ENCODE results near the gene LRRC19.

LRRC19 gene

DNA sequence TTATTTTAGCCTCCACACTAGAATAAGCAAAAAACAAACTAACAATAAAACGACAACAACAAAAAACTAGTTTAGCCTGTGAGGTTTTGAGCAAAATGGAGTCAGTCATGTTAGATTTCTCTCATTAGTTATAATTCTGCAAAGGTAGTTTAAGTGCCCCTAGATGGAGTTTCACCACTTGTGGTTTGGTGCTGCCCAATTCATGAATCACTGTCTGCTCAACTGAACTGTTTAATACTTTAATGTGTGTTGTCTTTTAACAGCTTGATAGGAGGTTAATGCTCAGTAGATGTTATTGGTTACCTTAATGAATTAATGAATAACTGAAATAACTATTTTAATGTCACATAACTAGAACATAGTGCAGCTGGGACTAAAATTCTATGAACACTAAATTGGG is 55.0 kb downstream of the LRRC19 start:
- H3K4me3 ChIP-seq (ENCODE audit: low read depth, low read length), result no peak overlapping the region
- no peak for DNase-seq (ENCODE audit: low read depth)

DNA sequence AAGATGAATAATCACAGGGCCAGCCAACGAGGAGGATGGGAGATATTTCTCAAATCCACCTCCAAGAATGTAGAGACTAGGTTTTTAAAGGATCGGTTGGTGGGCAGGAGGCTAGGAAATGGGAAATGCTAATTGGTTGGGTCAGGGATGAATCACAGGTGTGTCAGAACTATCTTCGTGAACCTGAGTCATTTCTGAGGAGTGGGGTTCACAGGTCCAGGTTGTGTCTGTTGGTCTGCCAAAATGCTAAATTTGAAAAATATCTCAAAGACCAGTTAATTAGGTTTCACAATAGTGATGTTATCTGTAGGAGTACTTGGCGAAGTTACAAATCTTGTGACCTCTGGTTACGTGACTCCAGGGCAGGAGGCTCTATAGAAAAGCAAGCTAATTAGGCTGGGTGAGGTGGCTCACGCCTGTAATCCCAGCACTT is 55.8 kb downstream of the LRRC19 start:
- H3K4me3 ChIP-seq (ENCODE audit: low read depth, low read length), result no peak overlapping the region
- TF ChIP-seq, protein P1, sequence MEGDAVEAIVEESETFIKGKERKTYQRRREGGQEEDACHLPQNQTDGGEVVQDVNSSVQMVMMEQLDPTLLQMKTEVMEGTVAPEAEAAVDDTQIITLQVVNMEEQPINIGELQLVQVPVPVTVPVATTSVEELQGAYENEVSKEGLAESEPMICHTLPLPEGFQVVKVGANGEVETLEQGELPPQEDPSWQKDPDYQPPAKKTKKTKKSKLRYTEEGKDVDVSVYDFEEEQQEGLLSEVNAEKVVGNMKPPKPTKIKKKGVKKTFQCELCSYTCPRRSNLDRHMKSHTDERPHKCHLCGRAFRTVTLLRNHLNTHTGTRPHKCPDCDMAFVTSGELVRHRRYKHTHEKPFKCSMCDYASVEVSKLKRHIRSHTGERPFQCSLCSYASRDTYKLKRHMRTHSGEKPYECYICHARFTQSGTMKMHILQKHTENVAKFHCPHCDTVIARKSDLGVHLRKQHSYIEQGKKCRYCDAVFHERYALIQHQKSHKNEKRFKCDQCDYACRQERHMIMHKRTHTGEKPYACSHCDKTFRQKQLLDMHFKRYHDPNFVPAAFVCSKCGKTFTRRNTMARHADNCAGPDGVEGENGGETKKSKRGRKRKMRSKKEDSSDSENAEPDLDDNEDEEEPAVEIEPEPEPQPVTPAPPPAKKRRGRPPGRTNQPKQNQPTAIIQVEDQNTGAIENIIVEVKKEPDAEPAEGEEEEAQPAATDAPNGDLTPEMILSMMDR (IDR thresholded peaks at IDR 0.05; ENCODE audit: control insufficient read depth, extremely low read depth, insufficient read depth), result no peak
- DNase-seq (ENCODE audit: low read depth), result no peak

More for the DNA sequence above, 55.0 kb downstream of the LRRC19 start:
- TF ChIP-seq, protein P1 (IDR thresholded peaks at IDR 0.05; ENCODE audit: control insufficient read depth, extremely low read depth, insufficient read depth), result no peak

DNA sequence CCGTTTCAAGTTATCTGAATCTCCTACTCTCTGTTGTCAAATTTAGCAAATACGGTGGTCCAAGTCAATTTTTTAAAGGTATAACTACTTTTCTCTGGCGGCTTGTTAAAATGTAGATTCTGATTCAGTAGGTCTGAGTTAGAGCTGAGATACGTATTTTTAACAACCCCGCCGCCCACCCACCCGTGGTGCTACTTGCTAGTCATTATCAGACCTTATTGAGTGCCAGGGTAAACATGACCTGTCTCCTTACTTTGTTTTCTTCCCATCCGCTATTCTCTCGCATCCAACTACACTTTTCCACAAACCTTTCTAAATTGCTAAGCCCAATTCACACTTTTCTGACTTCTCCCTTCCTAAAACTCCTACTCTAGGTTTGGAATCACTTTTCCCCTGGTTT is 57.7 kb downstream of the LRRC19 start:
- H3K4me3 ChIP-seq (ENCODE audit: low read depth, low read length), result peak overlapping the region; percentile 72
- TF ChIP-seq, protein P1 (IDR thresholded peaks at IDR 0.05; ENCODE audit: control insufficient read depth, extremely low read depth, insufficient read depth), result no peak

DNA sequence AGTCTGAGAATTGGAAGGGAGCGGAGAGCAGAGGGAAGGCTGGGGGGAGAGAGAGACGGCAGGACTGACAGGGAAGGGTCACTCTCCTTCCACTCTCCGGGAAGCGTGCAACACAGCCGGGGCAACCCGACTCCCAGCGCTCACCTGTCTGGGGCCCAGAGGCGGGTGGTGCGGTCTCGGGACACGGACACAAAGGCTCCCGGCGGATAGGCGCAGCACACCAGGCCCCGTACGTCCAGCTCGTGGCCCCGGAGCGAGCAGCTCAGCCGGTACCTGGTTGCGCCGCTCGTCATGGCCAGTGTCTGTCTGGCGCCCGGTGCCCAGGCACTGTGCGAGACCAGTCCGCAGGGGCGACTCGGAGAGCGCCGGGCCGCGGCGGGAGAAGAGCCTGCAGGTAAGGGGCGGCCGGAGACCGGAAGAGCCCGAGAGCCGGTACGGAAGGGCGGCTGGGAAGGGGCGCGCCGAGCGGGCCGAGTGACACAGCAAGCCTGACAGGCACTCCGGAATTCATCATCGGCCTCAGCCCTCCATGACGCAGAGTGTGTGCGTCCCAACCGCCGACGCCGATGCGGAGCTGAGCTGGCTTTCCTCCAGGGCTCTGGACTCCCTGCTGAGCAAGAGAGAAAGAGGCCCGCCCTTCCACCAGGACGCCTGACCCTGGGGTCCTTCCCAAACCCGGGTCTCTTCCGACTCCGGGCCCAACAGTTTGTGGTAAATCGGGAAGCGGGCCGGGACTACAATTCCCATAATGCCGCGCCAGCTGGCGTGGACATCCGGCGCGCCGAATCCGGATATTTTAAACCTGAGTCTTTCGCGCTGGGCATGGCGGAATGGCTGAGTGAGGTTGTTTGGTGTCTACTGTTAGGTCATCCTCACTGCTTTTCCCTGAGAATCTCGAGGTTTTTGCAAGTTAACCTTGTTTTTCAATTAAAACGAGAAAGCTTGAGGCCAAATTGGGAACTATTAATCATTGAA is 58.4 kb downstream of the LRRC19 start, which contains the start of gene PLAA:
Gene PLAA (minus strand): TSS at position 490 of the 975 bp plus-strand sequence. CDS start 197 bp downstream, at position 293.
- TF ChIP-seq, protein P1 (IDR thresholded peaks at IDR 0.05; ENCODE audit: control insufficient read depth, extremely low read depth, insufficient read depth), result peak; percentile 6; the same call in 1 of the 2 replicates
- peak within 1 kb of the TSS; percentile 72 for H3K4me3 ChIP-seq (ENCODE audit: low read depth, low read length)
- peak; percentile 76 for DNase-seq (ENCODE audit: low read depth)

More for the DNA sequence above, 57.7 kb downstream of the LRRC19 start:
- no peak for DNase-seq (ENCODE audit: low read depth)

DNA sequence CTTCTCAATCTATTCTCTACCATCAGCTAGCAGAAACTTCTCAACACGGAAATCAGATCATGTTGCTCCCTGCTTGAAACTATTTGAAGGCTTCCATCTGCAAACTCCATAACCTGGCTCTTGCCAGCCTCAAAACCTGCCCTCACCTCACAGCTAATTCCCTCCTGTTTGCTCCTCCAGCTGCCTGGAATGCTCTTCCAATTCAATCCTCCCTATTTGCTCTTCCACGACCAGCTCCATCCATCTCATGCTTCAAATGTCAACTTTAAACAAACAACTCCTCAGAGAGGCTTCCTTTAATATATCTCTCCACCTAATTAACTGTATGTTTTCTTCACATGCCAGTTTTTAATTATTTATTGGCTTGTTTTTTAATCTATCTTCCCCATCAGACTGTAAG is 59.9 kb downstream of the LRRC19 start:
- H3K4me3 ChIP-seq (ENCODE audit: low read depth, low read length), result peak overlapping the region; percentile 72
- TF ChIP-seq, protein P1 (IDR thresholded peaks at IDR 0.05; ENCODE audit: control insufficient read depth, extremely low read depth, insufficient read depth), result no peak
- no peak for DNase-seq (ENCODE audit: low read depth)
